H1 (cell line): ENCODE results near the gene DET1. TPM values are rescaled to one million over a fixed set of nuclear protein-coding genes. Genes with fewer than 3 reads are reported as not detected.

Experiments used
- ASH2L ChIP-seq: fragments of 200-600, 300-600 bp; sonication (generic); IDR thresholded peaks from one replicate; pipeline ENCODE4 v1.7.1; 2017; ENCODE audit warnings: low read length
- EGR1 ChIP-seq: IDR thresholded peaks from 2 replicates; pipeline ENCODE4 v1.6.1; 2011; ENCODE audit warnings: low read depth, low read length, borderline replicate concordance
- SP1 ChIP-seq: IDR thresholded peaks from 2 replicates; pipeline ENCODE4 v1.6.1; 2011; ENCODE audit warnings: low read depth, low read length
- polyA plus RNA-seq, 7 experiments: library from polyadenylated mRNA; depleted of rRNA in 3 of 7; stranded (reverse) in 5 of 7; unstranded in 2 of 7; fragments of >200 nt in 5 of 7; fragments of 200-250 nt in 2 of 7; gene quantifications; 1 replicate in 5 of 7; 2 replicates in 1 of 7; 4 replicates in 1 of 7; pipeline versions ENCODE4 v1.2.1 to v1.2.3, GENCODE V29; 2011 to 2013; ENCODE audit warnings: missing spikeins in 2 of 7, mixed read lengths in 2 of 7
- total RNA-seq: library from RNA; stranded (reverse); fragmentation: NEBNext Ultra II Directional; extraction: Animal tissue kit (Norgen Biotek cat#: 25700); gene quantifications from 2 replicates; pipeline ENCODE4 v1.2.1, GENCODE V29; 2021
- TF ChIP-seq, protein P1 (sequence below): IDR thresholded peaks from 2 replicates; pipeline ENCODE4 v1.6.1; 2011; ENCODE audit warnings: low read length, improper control_type of control experiment

Gene DET1
- total and polyA plus RNA-seq, 2 of the 8 experiments (the other 6 are each of a cell fraction or from before 2014, with no cell fraction given): 5.4 to 8.5 TPM

GRCh38 chr15:88487796-88488523 is 58.5 kb downstream of the DET1 start (continued):
- TF ChIP-seq SP1 (no peak), EGR1 (no peak), ASH2L (no peak)
- TF ChIP-seq, protein P1, sequence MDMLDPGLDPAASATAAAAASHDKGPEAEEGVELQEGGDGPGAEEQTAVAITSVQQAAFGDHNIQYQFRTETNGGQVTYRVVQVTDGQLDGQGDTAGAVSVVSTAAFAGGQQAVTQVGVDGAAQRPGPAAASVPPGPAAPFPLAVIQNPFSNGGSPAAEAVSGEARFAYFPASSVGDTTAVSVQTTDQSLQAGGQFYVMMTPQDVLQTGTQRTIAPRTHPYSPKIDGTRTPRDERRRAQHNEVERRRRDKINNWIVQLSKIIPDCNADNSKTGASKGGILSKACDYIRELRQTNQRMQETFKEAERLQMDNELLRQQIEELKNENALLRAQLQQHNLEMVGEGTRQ: no peak
